T-helper 1 cell treated with Interleukin-12 subunit alpha and Interleukin-12 subunit beta and Interleukin-4 antibody, amounts not matched to agents 30 ng/mL and 1 ng/mL, for 36 hours (primary cell): ENCODE measurements around the gene NEDD9. TPM values are rescaled to one million over a fixed set of nuclear protein-coding genes. Genes with fewer than 3 reads are reported as not detected.

Source experiments
- intact Hi-C: fragments of 100-400 bp; cut with micrococcal nuclease; formaldehyde crosslinking; loops from one replicate; pipeline ENCODE4 v1.15.1; 2024
- total RNA-seq: library from RNA; stranded (reverse); gene quantifications from 2 replicates; pipeline ENCODE4 v1.2.3, GENCODE V29; 2022

NEDD9 gene
- total RNA-seq, 1 donor from 2014 or later = 71.1 TPM

GRCh38 chr6:11185204-11185842, 47.1 kb downstream of the NEDD9 start:
- intact Hi-C loops = no loop called here

- intact Hi-C loops = no loop called here
These were observed 48.6 kb downstream of the NEDD9 start for GRCh38 chr6:11183761-11184362.

GRCh38 chr6:11181478-11182136, 50.9 kb downstream of the NEDD9 start:
- intact Hi-C loops = no loop called here

- intact Hi-C loops = no loop called here
These were observed 52.9 kb downstream of the NEDD9 start for GRCh38 chr6:11179419-11180202.

- intact Hi-C loops = no loop called here
These were observed 53.4 kb downstream of the NEDD9 start for GRCh38 chr6:11179088-11179418.

- intact Hi-C loops = no loop called here
These were observed 55.2 kb downstream of the NEDD9 start for GRCh38 chr6:11177271-11177670.

- intact Hi-C loops = loop anchor here (5.0 kb wide), 1 partner anchor 143 kb away; no protein-coding TSS in a partner anchor
These were observed 58.2 kb downstream of the NEDD9 start for GRCh38 chr6:11174242-11174611.

GRCh38 chr6:11172501-11173327, 59.8 kb downstream of the NEDD9 start:
- intact Hi-C loops = loop anchor here (1.0 to 5.0 kb wide), 11 partner anchors 27 to 403 kb away; partner anchors contain the start of genes NEDD9 and SMIM13

- intact Hi-C loops = loop anchor here (1.0 to 5.0 kb wide), 11 partner anchors 27 to 403 kb away; partner anchors contain the start of genes NEDD9 and SMIM13
These were observed 60.5 kb downstream of the NEDD9 start for GRCh38 chr6:11171952-11172351.

- intact Hi-C loops = no loop called here
These were observed 64.3 kb downstream of the NEDD9 start for GRCh38 chr6:11168091-11168635.

- intact Hi-C loops = no loop called here
These were observed 65.5 kb downstream of the NEDD9 start for GRCh38 chr6:11166948-11167347.

- intact Hi-C loops = loop anchor here (1.0 kb wide), 1 partner anchor 9 kb away; no protein-coding TSS in a partner anchor
These were observed 67.5 kb downstream of the NEDD9 start for GRCh38 chr6:11164717-11165646.

GRCh38 chr6:11163932-11164331, 68.5 kb downstream of the NEDD9 start:
- intact Hi-C loops = loop anchor here (1.0 kb wide), 1 partner anchor 8 kb away; no protein-coding TSS in a partner anchor

GRCh38 chr6:11162262-11162661, 70.2 kb downstream of the NEDD9 start:
- intact Hi-C loops = no loop called here

GRCh38 chr6:11161031-11161956, 71.2 kb downstream of the NEDD9 start:
- intact Hi-C loops = no loop called here

- intact Hi-C loops = no loop called here
These were observed 72.3 kb downstream of the NEDD9 start for GRCh38 chr6:11160199-11160598.

GRCh38 chr6:11155589-11155988, 76.9 kb downstream of the NEDD9 start:
- intact Hi-C loops = no loop called here

- intact Hi-C loops = no loop called here
These were observed 79.0 kb downstream of the NEDD9 start for GRCh38 chr6:11153447-11153846.
